NCI-H1436 (cell line): ENCODE data around the gene LPP.

Source experiments
- DNase-seq: peaks from one replicate; lab custom pipeline; 2025; lab: John Stamatoyannopoulos, UW

The LPP gene

GRCh38 chr3:188361888-188362287 lies 207.9 kb downstream of the LPP start:
- DNase-seq, result no peak

- DNase-seq, result no peak
Observed at GRCh38 chr3:188362405-188362831, 208.5 kb downstream of the LPP start.

GRCh38 chr3:188365184-188365583 lies 211.2 kb downstream of the LPP start:
- no peak for DNase-seq

- no peak for DNase-seq
Observed at GRCh38 chr3:188365988-188366698, 212.2 kb downstream of the LPP start.

GRCh38 chr3:188367678-188368077 lies 213.7 kb downstream of the LPP start:
- no peak for DNase-seq

- DNase-seq, result no peak
Observed at GRCh38 chr3:188369526-188369925, 215.6 kb downstream of the LPP start.

- no peak for DNase-seq
Observed at GRCh38 chr3:188370081-188370830, 216.3 kb downstream of the LPP start.

- DNase-seq, result no peak
Observed at GRCh38 chr3:188378786-188379185, 224.8 kb downstream of the LPP start.

GRCh38 chr3:188380252-188380651 lies 226.3 kb downstream of the LPP start:
- DNase-seq, result no peak

- DNase-seq, result no peak
Observed at GRCh38 chr3:188380722-188381121, 226.8 kb downstream of the LPP start.

GRCh38 chr3:188383748-188384147 lies 229.8 kb downstream of the LPP start:
- no peak for DNase-seq

GRCh38 chr3:188385295-188385694 lies 231.3 kb downstream of the LPP start:
- no peak for DNase-seq

GRCh38 chr3:188389711-188390342 lies 235.9 kb downstream of the LPP start:
- DNase-seq, result no peak

GRCh38 chr3:188390343-188390718 lies 236.4 kb downstream of the LPP start:
- DNase-seq, result no peak

GRCh38 chr3:188390775-188391443 lies 237.0 kb downstream of the LPP start:
- DNase-seq, result no peak

GRCh38 chr3:188391592-188391991 lies 237.6 kb downstream of the LPP start:
- DNase-seq, result no peak

- no peak for DNase-seq
Observed at GRCh38 chr3:188392076-188392475, 238.1 kb downstream of the LPP start.

- DNase-seq, result no peak
Observed at GRCh38 chr3:188394623-188395022, 240.7 kb downstream of the LPP start.

GRCh38 chr3:188396251-188396650 lies 242.3 kb downstream of the LPP start:
- DNase-seq, result no peak

GRCh38 chr3:188396900-188397299 lies 242.9 kb downstream of the LPP start:
- DNase-seq, result no peak

- DNase-seq, result no peak
Observed at GRCh38 chr3:188397766-188398705, 244.1 kb downstream of the LPP start.
